Ovary (tissue), 9 donors: ENCODE data around the gene BCAM. TPM values are rescaled to one million over a fixed set of nuclear protein-coding genes. Genes with fewer than 3 reads are reported as not detected.

Source experiments
- DNase-seq, 5 donors: peaks; one replicate each; pipeline ENCODE4 v3.0.0-alpha.2; 2019 to 2020
- H3K27ac ChIP-seq, 2 donors: fragments of 200-600 bp; one replicate each; pipeline versions ENCODE4 v1.5.1 to v1.8.0; 2019 to 2022
- H3K27me3 ChIP-seq: fragments of 200-600 bp; one replicate; pipeline ENCODE4 v1.8.0; 2022
- H3K36me3 ChIP-seq: fragments of 200-600 bp; sonication (generic); one replicate; pipeline ENCODE4 v1.5.1; 2019
- H3K4me1 ChIP-seq: one replicate; pipeline ENCODE4 v1.8.1; 2013; ENCODE audit warnings: mild to moderate bottlenecking, moderate library complexity; ENCODE audit not compliant: insufficient read depth
- H3K4me3 ChIP-seq: fragments of 200-600 bp; sonication (generic); one replicate; pipeline ENCODE4 v1.5.1; 2017
- H3K9me3 ChIP-seq, 2 donors: fragments of 200-600 bp in 1 of 2; sonication (generic) in 1 of 2; one replicate each; pipeline versions ENCODE4 v1.5.1 to v1.8.1; 2013 to 2019; ENCODE audit warnings: mild to moderate bottlenecking in 1 of 2, moderate library complexity in 1 of 2
- EP300 ChIP-seq: sonication (generic); formaldehyde crosslinking; IDR thresholded peaks from one replicate; pipeline ENCODE4 v1.6.1; 2017; ENCODE audit warnings: antibody characterized with exemption
- POLR2A ChIP-seq: fragments of 450-650 bp; IDR thresholded peaks from one replicate; pipeline ENCODE4 v1.6.1; 2017; ENCODE audit warnings: antibody characterized with exemption, mild to moderate bottlenecking, moderate library complexity
- WGBS, 3 donors: extraction: QIAGEN DNeasy Blood & Tissue Kit in 1 of 3; methylation state at CpG; one replicate each; pipeline versions ENCODE4 v1.1.5 to v1.1.7; 2013 to 2017; 5-methylcytosine and 5-hydroxymethylcytosine counted together
- intact Hi-C, 4 donors: fragments of 100-400 bp; cut with DNase I; formaldehyde crosslinking; loops; one replicate each; pipeline versions ENCODE4 v1.11.0 to v1.15.1; 2022 to 2023
- polyA plus RNA-seq, 2 donors: library from polyadenylated mRNA; stranded (reverse); fragments of 200-250 nt in 1 of 2; fragments of 350-450 nt in 1 of 2; fragmentation: Illumina TruSeq in 1 of 2; extraction: RNeasy Lipid Tissue Mini Kit (QIAGEN cat#74804) in 1 of 2; gene quantifications; one replicate each; pipeline ENCODE4 v1.2.3, GENCODE V29; 2013 to 2014
- total RNA-seq, 7 donors: library from RNA; depleted of rRNA in 2 of 7; stranded (reverse); fragments of >200 nt in 2 of 7; fragmentation: NEBNext Ultra II Directional in 3 of 7; extraction: Animal tissue kit (Norgen Biotek cat#: 25700) in 3 of 7; gene quantifications; one replicate each; pipeline versions ENCODE4 v1.1.0 to v1.2.4, GENCODE V29; 2016 to 2023
- TF ChIP-seq, protein P1 (sequence below), 3 donors: fragments of 450-650 bp in 2 of 3; fragments of 200-600 bp in 1 of 3; IDR thresholded peaks; one replicate each; pipeline versions ENCODE4 v1.5.1 to v1.8.0; 2016 to 2022; ENCODE audit warnings: antibody characterized with exemption in 3 of 3, mild to moderate bottlenecking in 1 of 3
- donor health status: DM: no; HTN: no; CAD: no; lungs with moderate emphysema.
- donor health status: DM: no; HTN: no; CAD: no.
- donor health status: Bipolar disorder and iron deficiency.
- donor health status: DM: yes; HTN: yes; CAD: no.
- donor health status: DM: no; HTN: no; CAD: no.
- donor health status: DM: yes; HTN: yes; CAD: no.

BCAM gene
- total and polyA plus RNA-seq, 9 donors = 9.7 to 419 (median 62.0) TPM

DNA sequence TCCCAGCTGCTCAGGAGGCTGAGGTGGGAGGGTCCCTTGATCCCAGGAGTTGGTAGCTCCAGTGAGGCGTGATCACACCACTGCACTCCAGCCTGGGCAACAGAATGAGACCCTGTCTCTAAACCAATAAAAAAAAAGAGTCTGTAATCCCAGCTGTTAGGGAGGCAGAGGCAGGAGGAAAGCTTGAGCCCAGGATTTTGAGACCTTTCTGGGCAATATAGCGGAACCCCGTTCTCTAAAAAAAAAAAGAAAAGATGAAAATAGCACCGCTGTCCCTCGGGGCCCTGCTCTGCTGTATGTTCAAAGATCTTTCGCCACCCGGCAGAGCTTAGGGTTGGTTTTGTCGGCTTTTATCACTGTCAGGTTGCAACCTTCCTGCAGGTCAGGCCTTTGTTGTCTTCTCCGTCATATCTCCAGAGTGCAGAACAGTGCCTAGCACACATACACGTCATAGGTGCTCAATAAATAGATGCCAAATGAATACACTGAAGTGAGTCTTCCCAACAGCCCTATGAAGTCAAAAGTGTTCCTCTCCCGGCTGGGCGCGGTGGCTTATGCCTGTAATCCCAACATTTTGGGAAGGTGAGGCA is 13.4 kb upstream of the BCAM start:
- WGBS, 3 donors = 88 to 92% (median 89%) methylated on average over 13 of the region's 13 CpGs
- Histone ChIP-seq H3K4me3 (no peak overlapping the region), H3K4me1 (no peaks in the 10 kb centered on the region), H3K36me3 (no peaks in the 10 kb centered on the region), H3K27me3 (no peaks in the 10 kb centered on the region), H3K27ac (no peak overlapping the region), H3K9me3 (no peaks in the 10 kb centered on the region)
- intact Hi-C loops = no loop called here
- TF ChIP-seq, protein P1, sequence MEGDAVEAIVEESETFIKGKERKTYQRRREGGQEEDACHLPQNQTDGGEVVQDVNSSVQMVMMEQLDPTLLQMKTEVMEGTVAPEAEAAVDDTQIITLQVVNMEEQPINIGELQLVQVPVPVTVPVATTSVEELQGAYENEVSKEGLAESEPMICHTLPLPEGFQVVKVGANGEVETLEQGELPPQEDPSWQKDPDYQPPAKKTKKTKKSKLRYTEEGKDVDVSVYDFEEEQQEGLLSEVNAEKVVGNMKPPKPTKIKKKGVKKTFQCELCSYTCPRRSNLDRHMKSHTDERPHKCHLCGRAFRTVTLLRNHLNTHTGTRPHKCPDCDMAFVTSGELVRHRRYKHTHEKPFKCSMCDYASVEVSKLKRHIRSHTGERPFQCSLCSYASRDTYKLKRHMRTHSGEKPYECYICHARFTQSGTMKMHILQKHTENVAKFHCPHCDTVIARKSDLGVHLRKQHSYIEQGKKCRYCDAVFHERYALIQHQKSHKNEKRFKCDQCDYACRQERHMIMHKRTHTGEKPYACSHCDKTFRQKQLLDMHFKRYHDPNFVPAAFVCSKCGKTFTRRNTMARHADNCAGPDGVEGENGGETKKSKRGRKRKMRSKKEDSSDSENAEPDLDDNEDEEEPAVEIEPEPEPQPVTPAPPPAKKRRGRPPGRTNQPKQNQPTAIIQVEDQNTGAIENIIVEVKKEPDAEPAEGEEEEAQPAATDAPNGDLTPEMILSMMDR (IDR thresholded peaks at IDR 0.05) = no peak
- no peak for TF ChIP-seq EP300
- no peak for DNase-seq

DNA sequence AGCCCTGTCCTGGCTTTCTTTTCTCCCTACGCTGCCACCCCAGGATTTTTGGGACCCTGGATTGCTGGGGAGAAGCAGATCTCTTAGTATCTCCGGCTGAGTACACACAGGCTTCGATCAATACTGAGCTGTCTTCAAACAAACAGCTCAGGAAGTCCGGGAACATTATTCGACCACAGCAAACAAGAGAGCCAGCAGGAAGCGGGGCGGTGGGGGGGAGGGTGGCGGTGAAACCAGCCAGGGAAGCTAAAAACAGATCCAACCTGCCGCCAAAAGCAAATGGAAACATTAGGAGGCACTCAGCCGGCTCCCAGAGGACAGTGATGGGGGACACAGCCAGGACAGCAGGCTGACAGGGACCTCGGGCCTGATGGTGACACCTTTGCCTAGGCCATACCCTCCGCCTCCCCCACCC is 12.2 kb upstream of the BCAM start:
- Histone ChIP-seq H3K36me3 (no peaks in the 10 kb centered on the region), H3K27ac (no peak overlapping the region), H3K4me3 (no peak overlapping the region), H3K4me1 (no peaks in the 10 kb centered on the region), H3K27me3 (no peaks in the 10 kb centered on the region), H3K9me3 (no peaks in the 10 kb centered on the region)
- TF ChIP-seq, protein P1 (IDR thresholded peaks at IDR 0.05) = no peak
- TF ChIP-seq POLR2A (no peak), EP300 (no peak)
- DNase-seq = no peak
- intact Hi-C loops = no loop called here
- 22 to 25% (median 25%) methylated on average over 12 of the region's 12 CpGs for WGBS, 3 donors

DNA sequence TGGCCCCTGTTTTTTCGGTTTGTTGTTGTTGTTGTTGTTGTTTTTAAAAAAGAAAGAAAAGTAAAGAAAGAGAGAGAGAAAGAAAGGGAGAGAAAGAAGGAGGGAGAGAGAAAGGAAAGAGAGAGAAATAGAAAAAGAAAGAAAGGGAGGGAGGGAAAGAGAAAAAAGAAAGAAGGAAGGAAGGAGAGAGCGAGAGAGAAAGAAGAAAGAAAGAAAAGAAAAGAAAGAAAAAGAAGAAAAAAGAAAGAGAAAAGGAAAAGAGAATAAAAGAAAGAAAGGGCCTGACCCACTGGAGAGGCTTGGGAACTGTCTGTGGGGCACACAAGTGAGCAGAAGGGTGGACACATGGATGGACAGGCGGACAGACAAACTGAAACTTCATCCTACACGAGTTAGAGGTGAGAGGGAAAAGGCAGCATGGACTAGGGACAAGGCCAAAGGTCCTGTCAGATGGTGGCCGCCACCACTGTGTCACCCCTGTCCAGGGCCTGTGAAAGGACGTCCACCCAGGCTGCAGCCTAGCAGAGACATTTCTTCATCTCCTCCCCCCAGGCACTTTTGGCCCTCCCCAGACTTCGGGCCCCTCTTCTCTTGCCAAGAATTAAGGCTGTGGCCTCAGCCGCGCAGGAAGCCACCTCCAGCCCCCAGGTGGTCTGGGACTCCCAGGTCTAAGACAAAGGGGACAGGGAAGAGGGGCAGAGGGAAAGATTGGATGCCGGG is 9.1 kb upstream of the BCAM start:
- 71 to 72% (median 71%) methylated on average over 10 of the region's 10 CpGs for WGBS, 3 donors
- Histone ChIP-seq H3K4me1 (no peaks in the 10 kb centered on the region), H3K27me3 (no peaks in the 10 kb centered on the region), H3K36me3 (no peaks in the 10 kb centered on the region), H3K27ac (no peak overlapping the region), H3K9me3 (no peaks in the 10 kb centered on the region), H3K4me3 (no peak overlapping the region)
- DNase-seq = no peak
- TF ChIP-seq EP300 (no peak), POLR2A (no peak)
- TF ChIP-seq, protein P1 (IDR thresholded peaks at IDR 0.05) = no peak
- intact Hi-C loops = loop anchor here in 2 of 4 donors (2.0 to 5.0 kb wide), 2 partner anchors 43 to 45 kb away; no protein-coding TSS in a partner anchor

DNA sequence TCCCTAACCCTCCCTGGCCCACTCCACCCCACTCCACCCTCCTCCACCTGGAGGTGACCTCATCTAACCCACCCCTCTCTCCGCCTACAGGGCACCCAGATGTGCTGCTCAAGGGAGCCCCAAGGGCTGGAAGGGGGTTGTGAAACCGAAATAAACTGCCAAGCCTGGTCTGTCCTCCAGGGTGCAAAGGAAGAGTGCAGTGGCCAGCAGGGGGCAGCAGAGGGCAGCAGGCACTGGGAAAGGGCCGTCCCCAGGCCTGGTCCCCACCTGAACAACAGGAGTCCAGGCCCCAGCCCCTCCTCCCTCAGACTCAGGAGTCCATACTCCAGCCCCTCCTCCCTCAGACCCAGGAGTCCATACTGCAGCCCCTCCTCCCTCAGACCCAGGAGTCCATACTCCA is 8.4 kb upstream of the BCAM start:
- intact Hi-C loops = loop anchor here in 2 of 4 donors (2.0 to 5.0 kb wide), 2 partner anchors 42 to 44 kb away; no protein-coding TSS in a partner anchor
- Histone ChIP-seq H3K36me3 (no peaks in the 10 kb centered on the region), H3K27ac (no peak overlapping the region), H3K4me1 (no peaks in the 10 kb centered on the region), H3K27me3 (no peaks in the 10 kb centered on the region), H3K4me3 (no peak overlapping the region), H3K9me3 (no peaks in the 10 kb centered on the region)
- WGBS, 3 donors = 2 to 11% (median 7%) methylated on average over 3 of the region's 3 CpGs
- peak; percentile 83 to 92 (median 90) for DNase-seq
- TF ChIP-seq, protein P1 (IDR thresholded peaks at IDR 0.05) = peak; percentile 92 to 95 (median 95)
- TF ChIP-seq EP300 (no peak), POLR2A (no peak)
